Panc1 (cell line): ENCODE measurements around the gene ALG9. TPM values are rescaled to one million over a fixed set of nuclear protein-coding genes. Genes with fewer than 3 reads are reported as not detected.

ENCODE experiments used
- ATAC-seq: fragments of 200-7000 bp; cut with Tn5 transposase; 2 replicates; pipeline ENCODE4 v1.9.1; 2020; ENCODE audit warnings: mild to moderate bottlenecking, moderate library complexity
- BruUV-seq: library from RNA; stranded (reverse); fragments of 400-500 nt; replicated peaks from 2 replicates; lab custom pipeline; 2021; lab: Mats Ljungman, UMichigan
- CTCF ChIA-PET: fragments of 300-600 bp; sonication (Branson Sonifier 250); formaldehyde crosslinking; loops from one replicate; lab custom pipeline; 2022; ENCODE audit warnings: antibody characterized with exemption; lab: Charles Lee
- POLR2A ChIA-PET: fragments of 300-600 bp; sonication (Branson Sonifier 250); formaldehyde crosslinking; loops from one replicate; lab custom pipeline; 2022; ENCODE audit warnings: antibody characterized with exemption; lab: Charles Lee
- DNase-seq: peaks from one replicate; pipeline ENCODE4 v3.0.0-alpha.2; 2010; ENCODE audit warnings: low read depth, low spot score
- H3K27ac ChIP-seq: 2 replicates; pipeline ENCODE4 v1.5.1; 2011; ENCODE audit warnings: mild to moderate bottlenecking, low read length, inconsistent platforms
- H3K27me3 ChIP-seq: fragments of 200-500 bp; sonication (Bioruptor generic); 2 replicates; pipeline ENCODE4 v1.6.0; 2014; ENCODE audit warnings: low read length, inconsistent platforms; ENCODE audit not compliant: control insufficient read depth, insufficient read depth
- H3K36me3 ChIP-seq: fragments of 200-500 bp; sonication (Bioruptor generic); 2 replicates; pipeline ENCODE4 v1.5.1; 2014; ENCODE audit warnings: inconsistent platforms, mild to moderate bottlenecking, low read length, moderate library complexity; ENCODE audit not compliant: control insufficient read depth, insufficient read depth
- H3K4me1 ChIP-seq: 2 replicates; pipeline ENCODE4 v1.5.1; 2011; ENCODE audit warnings: inconsistent platforms, mild to moderate bottlenecking, low read length, moderate library complexity; ENCODE audit not compliant: control insufficient read depth, insufficient read depth
- H3K4me3 ChIP-seq, 2 experiments: 2 replicates each; pipeline ENCODE4 v1.5.1; 2011 to 2012; ENCODE audit warnings: low read depth in 2 of 2, low read length in 2 of 2, mild to moderate bottlenecking in 2 of 2, inconsistent platforms in 1 of 2, moderate library complexity in 1 of 2
- H3K9me3 ChIP-seq: fragments of 200-500 bp; sonication (Bioruptor generic); 2 replicates; pipeline ENCODE4 v1.5.1; 2014; ENCODE audit warnings: low read depth, mild to moderate bottlenecking, inconsistent platforms, low read length, moderate library complexity; ENCODE audit not compliant: control insufficient read depth, insufficient read depth
- POLR2AphosphoS5 ChIP-seq: IDR thresholded peaks from 2 replicates; pipeline ENCODE4 v1.6.1; 2012; ENCODE audit warnings: mild to moderate bottlenecking, low read depth, low read length, moderate library complexity
- SIN3A ChIP-seq: IDR thresholded peaks from 2 replicates; pipeline ENCODE4 v1.6.1; 2012; ENCODE audit warnings: low read depth, mild to moderate bottlenecking, low read length, moderate library complexity, borderline replicate concordance; ENCODE audit not compliant: insufficient read depth
- TCF7L2 ChIP-seq: IDR thresholded peaks from 2 replicates; pipeline ENCODE4 v1.6.1; 2011; ENCODE audit warnings: mild to moderate bottlenecking, low read depth, low read length, inconsistent platforms
- in situ Hi-C: cut with HindIII; loops from 2 replicates; pipeline ENCODE4 v1.10.0; 2016; ENCODE audit warnings: low sequenced_read_pairs, low pct_unique_long_range_greater_than_20kb
- intact Hi-C: fragments of 100-400 bp; cut with micrococcal nuclease; formaldehyde crosslinking; loops from one replicate; pipeline ENCODE4 v1.10.0; 2022; ENCODE audit not compliant: unreplicated experiment
- total RNA-seq: library from RNA; stranded (reverse); gene quantifications from one replicate; pipeline ENCODE4 v1.2.1, GENCODE V29; 2021; ENCODE audit not compliant: unreplicated experiment
- TF ChIP-seq, protein P1 (sequence below): fragments of 450-650 bp; IDR thresholded peaks from 2 replicates; pipeline ENCODE4 v1.5.1; 2017; ENCODE audit warnings: mild to moderate bottlenecking
- TF ChIP-seq, protein P2 (sequence below), 2 experiments: IDR thresholded peaks; 2 replicates each; pipeline ENCODE4 v1.6.1; 2011 to 2012; ENCODE audit warnings: low read depth in 2 of 2, control low read depth in 1 of 2, low read length in 1 of 2, mild to moderate bottlenecking in 1 of 2, moderate library complexity in 1 of 2; ENCODE audit not compliant: insufficient read depth in 1 of 2

The ALG9 gene
- total RNA-seq, 1 experiment from 2014 or later = 27.1 TPM

DNA sequence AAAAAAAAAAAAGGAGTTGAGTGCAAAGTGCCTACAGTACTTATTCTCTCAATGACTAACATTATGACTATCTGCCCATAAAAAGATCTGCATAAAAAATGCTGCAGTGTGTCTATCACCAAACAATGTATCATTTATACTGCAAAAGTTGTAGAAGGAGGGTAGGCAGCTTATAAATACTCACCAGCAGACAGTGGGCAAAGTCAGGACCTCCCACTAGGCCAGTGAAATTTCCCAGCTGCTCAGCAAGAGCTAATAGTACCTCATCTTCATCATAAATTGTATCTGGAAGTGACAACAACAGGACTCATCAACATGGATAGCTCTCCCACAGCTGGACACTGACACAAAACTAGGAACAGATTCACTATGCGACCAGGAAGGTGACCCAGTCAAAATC, 106.8 kb downstream of the ALG9 start:
- no peak for TF ChIP-seq SIN3A
- TF ChIP-seq POLR2AphosphoS5 = no peak
- TF ChIP-seq, protein P1, sequence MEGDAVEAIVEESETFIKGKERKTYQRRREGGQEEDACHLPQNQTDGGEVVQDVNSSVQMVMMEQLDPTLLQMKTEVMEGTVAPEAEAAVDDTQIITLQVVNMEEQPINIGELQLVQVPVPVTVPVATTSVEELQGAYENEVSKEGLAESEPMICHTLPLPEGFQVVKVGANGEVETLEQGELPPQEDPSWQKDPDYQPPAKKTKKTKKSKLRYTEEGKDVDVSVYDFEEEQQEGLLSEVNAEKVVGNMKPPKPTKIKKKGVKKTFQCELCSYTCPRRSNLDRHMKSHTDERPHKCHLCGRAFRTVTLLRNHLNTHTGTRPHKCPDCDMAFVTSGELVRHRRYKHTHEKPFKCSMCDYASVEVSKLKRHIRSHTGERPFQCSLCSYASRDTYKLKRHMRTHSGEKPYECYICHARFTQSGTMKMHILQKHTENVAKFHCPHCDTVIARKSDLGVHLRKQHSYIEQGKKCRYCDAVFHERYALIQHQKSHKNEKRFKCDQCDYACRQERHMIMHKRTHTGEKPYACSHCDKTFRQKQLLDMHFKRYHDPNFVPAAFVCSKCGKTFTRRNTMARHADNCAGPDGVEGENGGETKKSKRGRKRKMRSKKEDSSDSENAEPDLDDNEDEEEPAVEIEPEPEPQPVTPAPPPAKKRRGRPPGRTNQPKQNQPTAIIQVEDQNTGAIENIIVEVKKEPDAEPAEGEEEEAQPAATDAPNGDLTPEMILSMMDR = no peak
- TF ChIP-seq TCF7L2 = no peak
- TF ChIP-seq, protein P2, sequence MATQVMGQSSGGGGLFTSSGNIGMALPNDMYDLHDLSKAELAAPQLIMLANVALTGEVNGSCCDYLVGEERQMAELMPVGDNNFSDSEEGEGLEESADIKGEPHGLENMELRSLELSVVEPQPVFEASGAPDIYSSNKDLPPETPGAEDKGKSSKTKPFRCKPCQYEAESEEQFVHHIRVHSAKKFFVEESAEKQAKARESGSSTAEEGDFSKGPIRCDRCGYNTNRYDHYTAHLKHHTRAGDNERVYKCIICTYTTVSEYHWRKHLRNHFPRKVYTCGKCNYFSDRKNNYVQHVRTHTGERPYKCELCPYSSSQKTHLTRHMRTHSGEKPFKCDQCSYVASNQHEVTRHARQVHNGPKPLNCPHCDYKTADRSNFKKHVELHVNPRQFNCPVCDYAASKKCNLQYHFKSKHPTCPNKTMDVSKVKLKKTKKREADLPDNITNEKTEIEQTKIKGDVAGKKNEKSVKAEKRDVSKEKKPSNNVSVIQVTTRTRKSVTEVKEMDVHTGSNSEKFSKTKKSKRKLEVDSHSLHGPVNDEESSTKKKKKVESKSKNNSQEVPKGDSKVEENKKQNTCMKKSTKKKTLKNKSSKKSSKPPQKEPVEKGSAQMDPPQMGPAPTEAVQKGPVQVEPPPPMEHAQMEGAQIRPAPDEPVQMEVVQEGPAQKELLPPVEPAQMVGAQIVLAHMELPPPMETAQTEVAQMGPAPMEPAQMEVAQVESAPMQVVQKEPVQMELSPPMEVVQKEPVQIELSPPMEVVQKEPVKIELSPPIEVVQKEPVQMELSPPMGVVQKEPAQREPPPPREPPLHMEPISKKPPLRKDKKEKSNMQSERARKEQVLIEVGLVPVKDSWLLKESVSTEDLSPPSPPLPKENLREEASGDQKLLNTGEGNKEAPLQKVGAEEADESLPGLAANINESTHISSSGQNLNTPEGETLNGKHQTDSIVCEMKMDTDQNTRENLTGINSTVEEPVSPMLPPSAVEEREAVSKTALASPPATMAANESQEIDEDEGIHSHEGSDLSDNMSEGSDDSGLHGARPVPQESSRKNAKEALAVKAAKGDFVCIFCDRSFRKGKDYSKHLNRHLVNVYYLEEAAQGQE (IDR thresholded peaks at IDR 0.05; ENCODE audit: insufficient read depth in 1 of 2, low read depth in 2 of 2, low read length in 1 of 2) = no peak
- Histone ChIP-seq H3K9me3 (no peaks in the 10 kb centered on the region), H3K27me3 (no peaks in the 10 kb centered on the region), H3K27ac (peak overlapping the region; percentile 90; the same call in 1 of the 2 replicates), H3K4me3 (peak overlapping the region; percentile 87 to 88), H3K4me1 (peaks cover 14% of the 10 kb centered on the region), H3K36me3 (peaks cover 29% of the 10 kb centered on the region)
- CTCF ChIA-PET = no interaction called here
- in situ Hi-C loops = no loop called here
- ATAC-seq = no peak
- no peak for DNase-seq
- intact Hi-C loops = no loop called here
- POLR2A ChIA-PET = no interaction called here
- BruUV-seq = no TSS peak

DNA sequence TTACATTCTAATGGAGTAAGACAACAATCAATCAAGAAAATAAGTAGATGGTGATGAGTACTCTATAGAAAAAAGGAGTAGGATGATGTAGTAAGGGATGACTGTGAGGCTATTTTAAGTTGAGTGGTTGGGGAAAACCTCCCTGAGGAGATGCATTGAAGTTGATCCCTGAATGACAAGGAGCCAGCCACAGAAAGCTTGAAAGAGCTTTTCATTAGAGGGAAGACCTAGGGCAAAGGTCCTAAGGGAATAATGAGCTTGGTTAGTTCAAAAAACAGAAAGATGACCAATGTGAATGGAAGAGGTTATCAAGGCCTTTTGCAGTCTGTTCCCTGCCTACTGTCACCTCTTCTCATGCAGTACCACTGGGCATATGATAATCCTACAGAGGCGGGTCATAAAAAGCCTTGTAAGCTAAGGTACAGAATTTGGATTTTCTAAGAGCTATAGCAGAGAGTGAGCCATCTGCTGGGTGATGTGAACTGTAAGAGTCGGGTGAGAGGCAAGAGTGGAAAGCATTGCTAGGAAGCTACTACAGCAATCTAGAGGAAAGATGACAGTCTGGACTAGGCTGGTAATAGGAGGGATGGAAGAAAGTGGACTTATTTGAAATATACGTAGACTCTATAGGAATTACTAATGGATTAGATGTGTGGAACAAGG, 108.3 kb downstream of the ALG9 start:
- POLR2A ChIA-PET = no interaction called here
- peaks cover 37% of the 10 kb centered on the region for H3K36me3 ChIP-seq
- intact Hi-C loops = no loop called here

More for the DNA sequence above, 108.3 kb downstream of the ALG9 start:
- in situ Hi-C loops = no loop called here
- H3K27me3 ChIP-seq = no peaks in the 10 kb centered on the region
- no peak overlapping the region for H3K4me3 ChIP-seq
- no TSS peak for BruUV-seq
- ATAC-seq = no peak
- no peak for DNase-seq
- no peak overlapping the region for H3K27ac ChIP-seq
- CTCF ChIA-PET = interaction anchor here (1.2 kb wide), 1 partner anchor 14 kb away, joined by 3 read pairs; no protein-coding TSS in a partner anchor
- TF ChIP-seq TCF7L2 (no peak), POLR2AphosphoS5 (no peak)
- TF ChIP-seq, protein P1 = peak; percentile 36; the same call in 1 of the 2 replicates
- TF ChIP-seq, protein P2 (IDR thresholded peaks at IDR 0.05; ENCODE audit: insufficient read depth in 1 of 2, low read depth in 2 of 2, low read length in 1 of 2) = no peak
- peaks cover 14% of the 10 kb centered on the region for H3K4me1 ChIP-seq
- no peaks in the 10 kb centered on the region for H3K9me3 ChIP-seq
